Hepatocyte (in vitro differentiated cells): Measurements from ENCODE around the gene METTL2B.

Source experiments
- CTCF ChIP-seq: fragments of 200-600 bp; sonication (generic); IDR thresholded peaks from 2 replicates; pipeline ENCODE4 v1.5.1; 2016; ENCODE audit warnings: antibody characterized with exemption, mild to moderate bottlenecking; ENCODE audit not compliant: poor library complexity
- EZH2 ChIP-seq: fragments of 200-600 bp; sonication (generic); IDR thresholded peaks from 2 replicates; pipeline ENCODE4 v1.6.1; 2016; ENCODE audit warnings: antibody characterized with exemption, mild to moderate bottlenecking, borderline replicate concordance

GRCh38 chr7:128456255-128456725 is 20.3 kb upstream of the METTL2B start:
- TF ChIP-seq EZH2 (no peak), CTCF (no peak)
